T-helper 1 cell (primary cell): ENCODE results near the gene PRKACA.
"Not testable (repeated sequence)": the region's sequence is repeated elsewhere in the genome, so short reads cannot be mapped to it uniquely, and the experiment has no call there.

Experiments used
- DNase-seq, 5 donors: peaks; one replicate each; pipeline ENCODE4 v3.0.0-alpha.2; 2012 to 2020

Gene PRKACA

GRCh38 chr19:14147797-14148605 lies 30.4 kb upstream of the PRKACA start:
- DNase-seq: peak in 3 of 5 donors; percentile 33 to 51 (median 36)

- no peak for DNase-seq
Measured at GRCh38 chr19:14146789-14147216, 29.2 kb upstream of the PRKACA start.

- not testable (repeated sequence) for DNase-seq
Measured at GRCh38 chr19:14146169-14146568, 28.6 kb upstream of the PRKACA start.

GRCh38 chr19:14145381-14145780 lies 27.8 kb upstream of the PRKACA start:
- DNase-seq: no peak

- DNase-seq: no peak
Measured at GRCh38 chr19:14142262-14143190, 25.0 kb upstream of the PRKACA start.

- DNase-seq: no peak
Measured at GRCh38 chr19:14141041-14141440, 23.5 kb upstream of the PRKACA start.

GRCh38 chr19:14139944-14140343 lies 22.4 kb upstream of the PRKACA start:
- no peak for DNase-seq

- no peak for DNase-seq
Measured at GRCh38 chr19:14138576-14139265, 21.2 kb upstream of the PRKACA start.

- DNase-seq: peak; percentile 95 to 100 (median 97)
Measured at GRCh38 chr19:14136509-14137281, 19.1 kb upstream of the PRKACA start, which contains the start of gene ASF1B. ASF1B (minus strand) TSS chr19:14136589; CDS start chr19:14136456, 133 bp downstream.

- DNase-seq: no peak
Measured at GRCh38 chr19:14135985-14136508, 18.5 kb upstream of the PRKACA start.

- no peak for DNase-seq
Measured at GRCh38 chr19:14135355-14135754, 17.8 kb upstream of the PRKACA start.

GRCh38 chr19:14127929-14128509 lies 10.5 kb upstream of the PRKACA start:
- no peak for DNase-seq

- DNase-seq: no peak
Measured at GRCh38 chr19:14127176-14127575, 9.6 kb upstream of the PRKACA start.

- no peak for DNase-seq
Measured at GRCh38 chr19:14122924-14123323, 5.4 kb upstream of the PRKACA start.

- DNase-seq: no peak
Measured at GRCh38 chr19:14120497-14120780, 2.9 kb upstream of the PRKACA start.

- no peak for DNase-seq
Measured at GRCh38 chr19:14119644-14120496, 2.3 kb upstream of the PRKACA start.

GRCh38 chr19:14119146-14119545 lies 1.6 kb upstream of the PRKACA start:
- no peak for DNase-seq

- peak in 3 of 5 donors; percentile 26 to 39 (median 32) for DNase-seq
Measured at GRCh38 chr19:14118165-14119051, 846 bp upstream of the PRKACA start.

- DNase-seq: peak in 2 of 5 donors; percentile 23
Measured at GRCh38 chr19:14116918-14117578, 514 bp downstream of the PRKACA start.
